ENCODE measurements around the gene SENP1. TPM values are rescaled to one million over a fixed set of nuclear protein-coding genes. Genes with fewer than 3 reads are reported as not detected.

The SENP1 gene
- total and polyA plus RNA-seq, 2 donors: 6.7 to 38.2 TPM

GRCh38 chr12:48104531-48104930 is 1.3 kb downstream of the SENP1 start:
- DNase-seq (ENCODE audit: extremely low spot score): no peak
- Histone ChIP-seq H3K4me3 (ENCODE audit: low read depth, low read length) (no peak overlapping the region), H3K36me3 (ENCODE audit: insufficient read depth) (no peaks in the 10 kb centered on the region), H3K27ac (ENCODE audit: low read depth) (no peak overlapping the region), H3K4me1 (ENCODE audit: insufficient read depth) (no peaks in the 10 kb centered on the region)
- WGBS: 67% methylated on average over 4 of the region's 4 CpGs

- Histone ChIP-seq H3K4me1 (ENCODE audit: insufficient read depth) (no peaks in the 10 kb centered on the region), H3K27ac (ENCODE audit: low read depth) (no peak overlapping the region), H3K36me3 (ENCODE audit: insufficient read depth) (peaks cover 1% of the 10 kb centered on the region), H3K4me3 (ENCODE audit: low read depth, low read length) (no peak overlapping the region)
- no peak for DNase-seq (ENCODE audit: extremely low spot score)
- 59% methylated on average over 1 of the region's 1 CpG for WGBS
These were observed 13.3 kb downstream of the SENP1 start for GRCh38 chr12:48092611-48093010.

- DNase-seq (ENCODE audit: extremely low spot score): no peak
- Histone ChIP-seq H3K4me1 (ENCODE audit: insufficient read depth) (no peaks in the 10 kb centered on the region), H3K4me3 (ENCODE audit: low read depth, low read length) (no peak overlapping the region), H3K36me3 (ENCODE audit: insufficient read depth) (peaks cover 4% of the 10 kb centered on the region), H3K27ac (ENCODE audit: low read depth) (no peak overlapping the region)
- 88% methylated on average over 3 of the region's 3 CpGs for WGBS
These were observed 19.6 kb downstream of the SENP1 start for GRCh38 chr12:48086327-48086726.

GRCh38 chr12:48084841-48085460 is 20.9 kb downstream of the SENP1 start:
- H3K36me3 ChIP-seq (ENCODE audit: insufficient read depth): peaks cover 4% of the 10 kb centered on the region
- H3K4me1 ChIP-seq (ENCODE audit: insufficient read depth): no peaks in the 10 kb centered on the region
- 91% methylated on average over 12 of the region's 12 CpGs for WGBS
- no peak overlapping the region for H3K4me3 ChIP-seq (ENCODE audit: low read depth, low read length)
- H3K27ac ChIP-seq (ENCODE audit: low read depth): no peak overlapping the region
- DNase-seq (ENCODE audit: extremely low spot score): no peak

- 33% methylated on average over 1 of the region's 1 CpG for WGBS
- Histone ChIP-seq H3K36me3 (ENCODE audit: insufficient read depth) (peaks cover 4% of the 10 kb centered on the region), H3K27ac (ENCODE audit: low read depth) (no peak overlapping the region), H3K4me3 (ENCODE audit: low read depth, low read length) (no peak overlapping the region), H3K4me1 (ENCODE audit: insufficient read depth) (no peaks in the 10 kb centered on the region)
- DNase-seq (ENCODE audit: extremely low spot score): no peak
These were observed 21.8 kb downstream of the SENP1 start for GRCh38 chr12:48084066-48084465.

- H3K27ac ChIP-seq (ENCODE audit: low read depth): no peak overlapping the region
- no peak overlapping the region for H3K4me3 ChIP-seq (ENCODE audit: low read depth, low read length)
- 97% methylated on average over 3 of the region's 3 CpGs for WGBS
- H3K4me1 ChIP-seq (ENCODE audit: insufficient read depth): no peaks in the 10 kb centered on the region
- no peak for DNase-seq (ENCODE audit: extremely low spot score)
- H3K36me3 ChIP-seq (ENCODE audit: insufficient read depth): peaks cover 2% of the 10 kb centered on the region
These were observed 25.1 kb downstream of the SENP1 start for GRCh38 chr12:48080821-48081220.

- H3K4me1 ChIP-seq (ENCODE audit: insufficient read depth): no peaks in the 10 kb centered on the region
- 92% methylated on average over 5 of the region's 5 CpGs for WGBS
- no peak overlapping the region for H3K27ac ChIP-seq (ENCODE audit: low read depth)
- H3K36me3 ChIP-seq (ENCODE audit: insufficient read depth): peaks cover 2% of the 10 kb centered on the region
- H3K4me3 ChIP-seq (ENCODE audit: low read depth, low read length): no peak overlapping the region
- DNase-seq (ENCODE audit: extremely low spot score): no peak
These were observed 25.6 kb downstream of the SENP1 start for GRCh38 chr12:48080285-48080684.

- Histone ChIP-seq H3K36me3 (ENCODE audit: insufficient read depth) (no peaks in the 10 kb centered on the region), H3K27ac (ENCODE audit: low read depth) (no peak overlapping the region), H3K4me1 (ENCODE audit: insufficient read depth) (no peaks in the 10 kb centered on the region), H3K4me3 (ENCODE audit: low read depth, low read length) (no peak overlapping the region)
- 94% methylated on average over 5 of the region's 5 CpGs for WGBS
- no peak for DNase-seq (ENCODE audit: extremely low spot score)
These were observed 27.0 kb downstream of the SENP1 start for GRCh38 chr12:48078901-48079300.

GRCh38 chr12:48077111-48077510 is 28.8 kb downstream of the SENP1 start:
- Histone ChIP-seq H3K27ac (ENCODE audit: low read depth) (no peak overlapping the region), H3K4me3 (ENCODE audit: low read depth, low read length) (no peak overlapping the region), H3K4me1 (ENCODE audit: insufficient read depth) (no peaks in the 10 kb centered on the region), H3K36me3 (ENCODE audit: insufficient read depth) (no peaks in the 10 kb centered on the region)
- 92% methylated on average over 2 of the region's 2 CpGs for WGBS
- DNase-seq (ENCODE audit: extremely low spot score): no peak

GRCh38 chr12:48075832-48076231 is 30.0 kb downstream of the SENP1 start:
- DNase-seq (ENCODE audit: extremely low spot score): no peak
- Histone ChIP-seq H3K4me1 (ENCODE audit: insufficient read depth) (no peaks in the 10 kb centered on the region), H3K27ac (ENCODE audit: low read depth) (no peak overlapping the region), H3K4me3 (ENCODE audit: low read depth, low read length) (no peak overlapping the region), H3K36me3 (ENCODE audit: insufficient read depth) (no peaks in the 10 kb centered on the region)
- 84% methylated on average over 1 of the region's 1 CpG for WGBS

GRCh38 chr12:48074266-48074665 is 31.6 kb downstream of the SENP1 start:
- no peak for DNase-seq (ENCODE audit: extremely low spot score)
- H3K36me3 ChIP-seq (ENCODE audit: insufficient read depth): peaks cover 1% of the 10 kb centered on the region
- H3K27ac ChIP-seq (ENCODE audit: low read depth): no peak overlapping the region
- no peaks in the 10 kb centered on the region for H3K4me1 ChIP-seq (ENCODE audit: insufficient read depth)
- WGBS: 69% methylated on average over 1 of the region's 1 CpG
- no peak overlapping the region for H3K4me3 ChIP-seq (ENCODE audit: low read depth, low read length)

GRCh38 chr12:48072266-48072665 is 33.6 kb downstream of the SENP1 start:
- WGBS: 99% methylated on average over 3 of the region's 3 CpGs

GRCh38 chr12:48071808-48072207 is 34.1 kb downstream of the SENP1 start:
- DNase-seq (ENCODE audit: extremely low spot score): no peak
- H3K36me3 ChIP-seq (ENCODE audit: insufficient read depth): peaks cover 1% of the 10 kb centered on the region
- no peak overlapping the region for H3K27ac ChIP-seq (ENCODE audit: low read depth)
- 98% methylated on average over 2 of the region's 2 CpGs for WGBS
- no peaks in the 10 kb centered on the region for H3K4me1 ChIP-seq (ENCODE audit: insufficient read depth)
- H3K4me3 ChIP-seq (ENCODE audit: low read depth, low read length): no peak overlapping the region

More at GRCh38 chr12:48072266-48072665, 33.6 kb downstream of the SENP1 start:
- no peaks in the 10 kb centered on the region for H3K4me1 ChIP-seq (ENCODE audit: insufficient read depth)
- H3K36me3 ChIP-seq (ENCODE audit: insufficient read depth): peaks cover 1% of the 10 kb centered on the region
- H3K4me3 ChIP-seq (ENCODE audit: low read depth, low read length): no peak overlapping the region
- no peak for DNase-seq (ENCODE audit: extremely low spot score)
- no peak overlapping the region for H3K27ac ChIP-seq (ENCODE audit: low read depth)

GRCh38 chr12:48070731-48071130 is 35.1 kb downstream of the SENP1 start:
- no peaks in the 10 kb centered on the region for H3K4me1 ChIP-seq (ENCODE audit: insufficient read depth)
- WGBS: 96% methylated on average over 4 of the region's 4 CpGs
- peaks cover 1% of the 10 kb centered on the region for H3K36me3 ChIP-seq (ENCODE audit: insufficient read depth)
- no peak overlapping the region for H3K27ac ChIP-seq (ENCODE audit: low read depth)
- no peak for DNase-seq (ENCODE audit: extremely low spot score)
- no peak overlapping the region for H3K4me3 ChIP-seq (ENCODE audit: low read depth, low read length)

GRCh38 chr12:48070033-48070432 is 35.8 kb downstream of the SENP1 start:
- WGBS: 90% methylated on average over 1 of the region's 1 CpG
- peaks cover 1% of the 10 kb centered on the region for H3K36me3 ChIP-seq (ENCODE audit: insufficient read depth)

More at GRCh38 chr12:48070033-48070432, 35.8 kb downstream of the SENP1 start:
- Histone ChIP-seq H3K4me1 (ENCODE audit: insufficient read depth) (no peaks in the 10 kb centered on the region), H3K27ac (ENCODE audit: low read depth) (no peak overlapping the region), H3K4me3 (ENCODE audit: low read depth, low read length) (no peak overlapping the region)
- no peak for DNase-seq (ENCODE audit: extremely low spot score)

Measured in urinary bladder (tissue), 4 donors.